ENCODE data around the gene OXCT1.
"Not testable (repeated sequence)": the region's sequence is repeated elsewhere in the genome, so short reads cannot be mapped to it uniquely, and the experiment has no call there.

Gene OXCT1

DNA sequence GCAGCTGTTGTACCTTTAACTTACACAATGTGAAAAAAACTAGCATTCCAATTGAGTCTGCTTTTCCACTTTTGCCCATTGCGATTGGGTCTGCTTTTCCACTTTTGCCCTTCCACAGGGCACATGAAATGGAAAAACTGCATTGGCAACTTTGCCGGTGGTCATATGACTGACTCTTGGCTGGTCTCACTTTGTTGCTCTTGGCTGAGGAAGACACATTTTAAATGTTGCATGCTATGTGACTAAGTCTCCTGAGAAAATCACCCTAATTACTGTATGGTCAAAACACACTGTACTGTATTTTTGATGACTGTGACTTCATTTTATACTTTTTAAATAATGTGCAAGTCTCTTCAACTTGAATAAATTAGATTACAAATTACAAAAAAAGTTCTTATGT is 1.6 kb upstream of the OXCT1 start:
- DNase-seq = no peak

- no peak for DNase-seq
These were observed 413 bp upstream of the OXCT1 start for GRCh38 chr5:41870627-41871048.

GRCh38 chr5:41869151-41869723 is 988 bp downstream of the OXCT1 start:
- peak; percentile 73 for DNase-seq

DNA sequence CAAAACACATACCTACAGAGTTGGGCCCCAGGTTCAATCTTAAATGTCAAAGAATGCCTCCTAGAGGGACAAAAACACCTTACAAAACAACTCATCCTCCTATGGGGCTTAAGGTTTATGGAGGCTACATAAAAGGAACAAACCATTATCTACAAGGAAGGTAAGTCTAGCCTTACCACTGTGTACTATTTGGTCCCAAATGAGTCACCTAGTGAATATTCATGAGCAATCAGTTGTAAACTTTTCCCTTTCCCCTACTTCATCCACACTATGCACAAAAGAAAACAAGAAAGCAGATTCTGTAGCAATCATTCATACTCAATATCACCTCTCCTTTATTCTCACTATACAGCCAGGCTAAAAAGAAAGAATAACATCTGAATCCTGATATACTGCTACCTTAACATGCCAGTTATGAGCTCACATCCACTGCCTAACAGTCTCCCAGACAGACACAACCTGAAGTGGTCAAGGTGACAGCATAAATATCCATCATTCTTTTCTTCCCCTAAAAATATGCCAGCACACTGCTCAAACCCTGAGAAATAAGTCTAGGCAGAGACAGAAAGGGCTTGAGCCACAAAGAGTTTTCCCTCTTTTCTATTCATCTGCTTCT is 6.2 kb downstream of the OXCT1 start:
- DNase-seq = no peak

- no peak for DNase-seq
These were observed 11.3 kb downstream of the OXCT1 start for GRCh38 chr5:41858890-41859289.

DNA sequence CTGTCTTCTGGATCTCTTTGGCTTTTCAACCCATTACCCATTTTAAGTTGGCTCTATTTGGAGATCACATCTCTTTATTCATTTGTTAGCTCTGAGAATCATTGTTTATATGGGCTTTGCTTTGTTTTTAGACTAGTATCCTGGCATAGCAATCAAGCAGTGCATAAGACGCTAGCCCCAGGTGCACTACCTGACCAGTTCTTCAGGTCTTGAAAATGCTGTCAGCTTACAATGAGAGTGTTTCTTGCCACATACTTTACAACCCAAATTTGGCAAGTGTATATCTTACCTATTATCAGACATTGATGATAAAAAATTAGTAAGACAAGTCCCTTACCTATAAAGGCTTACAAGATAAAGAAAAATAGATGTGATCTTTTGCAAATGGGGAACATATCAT is 12.2 kb downstream of the OXCT1 start:
- no peak for DNase-seq

DNA sequence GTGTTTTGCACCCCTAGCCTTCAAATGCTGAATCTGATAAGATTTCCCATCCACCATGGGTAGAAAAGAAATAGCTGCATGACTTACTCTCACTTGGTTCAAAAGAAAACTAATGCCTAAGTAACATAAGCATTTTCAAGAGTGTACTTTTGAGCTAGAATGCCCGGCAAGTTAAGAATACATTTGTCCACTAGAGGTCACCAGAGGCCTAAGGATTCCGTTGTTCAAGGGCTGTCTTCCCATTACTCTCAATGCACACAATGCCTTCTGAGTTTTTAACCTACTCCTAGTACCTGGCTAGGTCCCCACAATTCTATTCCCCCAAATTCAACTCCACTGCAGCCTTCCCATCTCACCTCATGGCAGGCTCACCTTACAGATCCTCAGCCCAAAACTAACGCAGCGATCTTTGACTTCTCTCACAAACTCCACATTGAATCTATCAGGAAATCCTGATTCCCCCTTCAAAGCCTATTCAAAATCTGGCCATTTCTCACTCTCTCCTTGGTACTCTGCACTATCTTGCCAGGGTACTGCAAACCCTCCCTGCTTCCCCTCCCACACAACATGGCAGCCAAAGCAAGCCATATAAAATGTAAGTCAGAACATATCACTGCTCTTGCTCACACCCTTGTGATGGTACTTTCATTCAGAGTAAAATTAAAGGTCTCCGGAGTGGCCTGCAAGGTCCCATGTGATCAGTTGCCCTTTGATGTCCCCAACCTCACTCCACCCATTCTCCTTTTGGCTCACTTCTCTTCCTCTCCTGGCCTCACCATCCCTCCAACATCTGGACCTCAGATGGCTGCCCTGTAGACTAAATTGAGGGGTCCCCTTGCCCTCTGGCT is 13.4 kb downstream of the OXCT1 start:
- DNase-seq = peak; percentile 65

- no peak for DNase-seq
These were observed 17.9 kb downstream of the OXCT1 start for GRCh38 chr5:41852293-41852692.

- DNase-seq = no peak
These were observed 19.1 kb downstream of the OXCT1 start for GRCh38 chr5:41851116-41851515.

DNA sequence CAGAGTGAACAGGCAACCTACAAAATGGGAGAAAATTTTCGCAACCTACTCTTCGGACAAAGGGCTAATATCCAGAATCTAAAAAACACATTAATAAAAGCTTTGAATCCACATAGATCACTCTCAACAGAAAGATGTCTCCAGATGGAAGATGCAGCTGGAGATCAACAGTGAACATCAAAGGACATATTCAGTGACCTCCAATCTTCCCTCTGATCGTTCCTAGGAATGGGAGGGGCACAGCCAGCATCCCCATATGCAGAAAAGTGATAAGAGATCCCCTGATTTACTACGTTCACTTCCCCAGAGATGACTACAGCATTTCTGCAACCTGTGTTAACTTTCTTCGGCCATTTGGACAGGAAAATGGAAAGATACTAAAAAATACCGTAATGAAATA is 21.2 kb downstream of the OXCT1 start:
- DNase-seq = no peak

GRCh38 chr5:41845751-41846150 is 24.5 kb downstream of the OXCT1 start:
- not testable (repeated sequence) for DNase-seq

- DNase-seq = no peak
These were observed 25.7 kb downstream of the OXCT1 start for GRCh38 chr5:41844502-41844901.

DNA sequence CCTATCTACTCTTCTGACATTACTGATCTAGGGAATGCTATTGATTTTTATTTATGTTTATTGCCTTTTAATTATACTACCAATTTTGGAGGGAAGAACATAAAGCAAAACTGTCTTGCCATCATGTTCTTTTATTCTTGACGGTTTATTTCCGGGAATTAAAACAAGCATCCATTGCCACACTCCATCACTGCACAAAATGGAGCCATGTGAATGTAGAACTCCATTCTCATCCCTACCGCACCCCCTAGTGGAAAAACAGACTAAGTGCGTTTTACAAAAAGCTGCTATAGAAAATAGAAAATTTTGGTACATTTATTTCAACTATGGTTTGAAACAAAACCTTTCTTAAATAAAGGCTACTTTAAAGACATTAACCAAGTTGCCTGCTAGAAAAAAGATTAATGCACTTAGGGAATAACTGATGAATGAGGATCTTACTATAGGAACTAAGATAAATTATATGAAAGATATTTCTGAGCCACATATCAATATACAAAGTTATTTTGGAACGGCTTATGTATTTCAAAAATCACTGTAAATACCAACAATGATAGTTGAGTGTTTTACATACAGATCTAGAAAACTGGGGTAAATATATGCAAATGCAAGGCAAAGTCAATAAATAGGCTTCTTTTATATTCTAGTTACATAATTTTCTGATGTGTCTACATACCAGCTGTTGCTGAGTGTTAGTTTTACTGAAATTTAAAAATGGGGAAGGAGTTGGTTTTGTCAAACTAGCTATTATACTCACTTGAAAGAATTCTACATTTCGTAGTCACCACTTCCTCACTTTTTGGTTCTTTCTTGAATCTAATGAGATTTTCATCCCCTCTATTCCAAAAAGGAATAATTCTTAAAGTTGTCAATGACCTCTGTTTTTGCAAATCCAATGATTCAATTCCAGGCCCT is 26.5 kb downstream of the OXCT1 start:
- no peak for DNase-seq

GRCh38 chr5:41842777-41843176 is 27.4 kb downstream of the OXCT1 start:
- DNase-seq = no peak

GRCh38 chr5:41841325-41841724 is 28.9 kb downstream of the OXCT1 start:
- DNase-seq = no peak

DNA sequence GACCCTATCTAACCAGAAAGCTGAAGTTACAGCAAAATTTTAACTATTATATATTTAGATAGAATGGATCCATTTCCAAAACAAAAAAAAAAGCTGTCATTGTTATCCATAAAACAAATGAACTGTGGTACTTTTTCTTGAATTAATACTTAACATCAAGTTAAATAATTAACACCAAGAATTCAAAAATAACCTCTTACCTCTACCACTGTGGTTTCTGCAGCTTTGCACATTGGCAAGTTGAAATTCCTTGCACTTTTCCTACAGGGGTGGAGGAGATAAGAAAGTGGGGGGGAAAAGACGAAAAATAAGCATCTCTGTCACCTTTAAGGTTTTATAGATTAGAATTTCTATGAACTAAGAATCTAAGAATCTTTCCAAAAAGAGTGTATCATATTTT is 30.0 kb downstream of the OXCT1 start:
- DNase-seq = no peak

- no peak for DNase-seq
These were observed 32.4 kb downstream of the OXCT1 start for GRCh38 chr5:41837793-41838192.

DNA sequence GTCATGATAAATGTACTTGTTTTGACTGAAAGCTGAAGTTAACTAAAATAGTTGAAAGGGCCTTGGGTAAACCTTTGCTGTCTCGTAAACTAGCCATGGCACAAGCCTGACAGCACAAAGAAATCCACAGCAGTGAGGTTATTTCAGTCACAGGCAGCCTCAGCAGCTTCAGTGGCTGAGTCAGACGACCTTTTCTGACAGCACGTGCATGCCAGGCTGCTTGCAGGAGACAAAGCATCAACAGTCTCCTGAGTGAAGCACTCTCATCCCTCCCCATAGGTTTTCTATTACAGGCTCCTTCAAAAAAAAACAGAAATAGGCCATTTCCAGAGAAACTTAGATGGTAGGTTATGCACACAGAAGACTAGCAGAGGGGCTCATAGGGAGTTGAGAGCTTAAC is 34.6 kb downstream of the OXCT1 start:
- DNase-seq = no peak

GRCh38 chr5:41834506-41834905 is 35.7 kb downstream of the OXCT1 start:
- no peak for DNase-seq

- DNase-seq = no peak
These were observed 37.8 kb downstream of the OXCT1 start for GRCh38 chr5:41832430-41832829.

GRCh38 chr5:41831155-41831554 is 39.1 kb downstream of the OXCT1 start:
- no peak for DNase-seq

DNA sequence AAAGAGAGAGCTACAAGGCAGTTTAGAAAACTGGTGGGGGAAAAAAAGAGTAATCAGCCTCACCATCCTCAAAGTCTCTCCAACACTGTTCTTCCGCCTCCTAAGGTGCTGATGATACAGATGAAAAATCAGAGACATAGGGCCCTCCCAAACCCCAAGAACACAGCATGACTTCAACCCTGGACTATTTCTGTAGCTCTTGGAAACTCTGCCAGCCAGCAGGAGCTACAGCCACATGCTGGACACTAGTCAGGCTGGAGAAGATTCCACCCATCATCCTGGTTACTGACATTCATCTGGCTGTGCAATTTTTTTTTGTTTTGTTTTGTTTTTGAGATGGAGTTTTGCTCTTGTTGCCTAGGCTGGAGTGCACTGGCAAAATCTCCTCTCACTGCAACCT is 42.4 kb downstream of the OXCT1 start:
- DNase-seq = no peak

GRCh38 chr5:41822036-41822435 is 48.2 kb downstream of the OXCT1 start:
- DNase-seq = no peak
